ENCODE results near the gene NAALAD2.
"Not testable (repeated sequence)": the region's sequence is repeated elsewhere in the genome, so short reads cannot be mapped to it uniquely, and the experiment has no call there.

Gene NAALAD2

DNA sequence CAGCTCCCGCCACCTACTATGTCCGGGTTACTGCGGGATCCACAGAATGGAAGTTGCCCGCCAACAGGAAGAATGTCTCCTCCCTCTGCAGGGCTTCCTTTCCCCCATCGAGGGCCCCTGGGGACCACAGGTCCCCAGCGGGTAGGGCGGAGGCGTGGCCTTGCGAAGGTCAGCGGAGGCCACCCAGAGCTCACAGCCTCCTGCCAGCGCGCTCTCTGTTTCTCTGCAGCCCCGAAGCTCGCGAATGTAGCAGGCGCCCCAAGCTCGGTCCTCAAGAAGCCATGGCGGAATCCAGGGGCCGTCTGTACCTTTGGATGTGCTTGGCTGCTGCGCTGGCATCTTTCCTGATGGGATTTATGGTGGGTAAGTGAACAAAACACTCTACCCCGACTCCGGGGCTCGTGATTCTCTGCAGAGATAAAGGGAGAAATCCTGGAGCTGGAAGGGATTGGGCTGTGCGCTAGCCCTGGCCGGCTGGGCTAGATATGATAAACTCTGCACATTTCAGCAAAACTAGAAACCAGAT is at the start of gene NAALAD2:
NAALAD2 (plus strand) TSS at position 186 of the 526 bp plus-strand sequence; CDS start at position 282, 96 bp downstream.
- no peak for DNase-seq

DNA sequence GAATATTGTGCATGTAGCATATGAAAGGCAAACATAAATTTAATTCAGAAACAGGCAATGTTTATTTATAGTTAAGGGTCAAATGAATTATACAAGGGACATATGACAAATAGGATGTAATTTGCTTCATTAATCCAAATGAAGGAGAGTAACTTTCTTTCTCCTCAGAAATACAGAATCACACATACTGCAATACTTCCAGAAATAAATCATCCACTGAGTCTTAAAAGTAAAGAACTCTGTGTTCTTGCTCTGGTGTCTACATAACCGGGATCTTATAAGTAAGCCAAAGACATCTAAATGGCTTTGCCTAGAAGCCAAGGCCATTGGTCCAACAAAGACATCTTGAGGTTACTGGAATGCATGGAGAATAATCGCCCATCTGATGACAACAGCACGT is 48.8 kb upstream of the NAALAD2 start, which contains the start of gene UBTFL1:
UBTFL1 (plus strand) TSS at position 301 of the 400 bp plus-strand sequence; CDS start at position 301, 0 bp downstream.
- DNase-seq: not testable (repeated sequence)

DNA sequence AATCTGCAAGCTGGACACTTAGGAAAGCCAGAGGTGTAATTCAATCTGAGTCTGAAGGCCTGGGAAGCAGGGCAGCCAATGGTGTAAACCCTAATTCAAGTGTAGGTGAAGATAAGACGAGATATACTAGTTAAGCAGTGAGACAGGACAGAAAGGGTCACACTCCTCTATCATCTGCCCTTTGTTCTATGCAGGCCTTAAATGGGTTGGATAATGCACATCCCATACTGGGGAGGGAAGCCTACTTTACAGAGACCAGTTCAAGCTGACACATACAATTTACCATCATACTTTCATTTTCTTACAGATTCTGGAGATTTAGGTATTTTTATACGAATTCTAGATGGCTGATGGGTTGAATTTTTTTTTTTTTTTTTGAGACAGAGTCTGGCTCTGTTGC is 45.7 kb upstream of the NAALAD2 start:
- not testable (repeated sequence) for DNase-seq

DNA sequence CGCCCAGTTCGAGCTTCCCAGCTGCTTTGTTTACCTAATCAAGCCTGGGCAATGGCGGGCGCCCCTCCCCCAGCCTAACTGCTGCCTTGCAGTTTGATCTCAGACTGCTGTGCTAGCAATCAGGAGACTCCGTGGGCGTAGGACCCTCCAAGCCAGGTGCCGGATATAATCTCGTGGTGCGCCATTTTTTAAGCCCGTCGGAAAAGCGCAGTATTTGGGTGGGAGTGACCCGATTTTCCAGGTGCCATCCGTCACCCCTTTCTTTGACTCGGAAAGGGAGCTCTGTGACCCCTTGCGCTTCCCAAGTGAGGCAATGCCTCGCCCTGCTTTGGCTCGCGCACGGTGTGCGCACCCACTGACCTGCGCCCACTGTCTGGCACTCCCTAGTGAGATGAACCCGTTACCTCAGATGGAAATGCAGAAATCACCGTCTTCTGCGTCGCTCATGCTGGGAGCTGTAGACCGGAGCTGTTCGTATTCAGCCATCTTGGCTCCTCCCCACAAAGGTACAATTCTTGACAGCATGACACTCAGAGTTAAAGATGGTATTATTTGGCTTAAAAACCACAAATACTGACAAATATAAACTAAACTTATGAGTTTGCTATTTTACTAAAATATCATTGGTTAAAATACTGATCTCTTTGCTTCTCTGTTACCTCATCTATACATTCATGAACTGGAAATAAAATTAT is 39.1 kb upstream of the NAALAD2 start:
- not testable (repeated sequence) for DNase-seq

DNA sequence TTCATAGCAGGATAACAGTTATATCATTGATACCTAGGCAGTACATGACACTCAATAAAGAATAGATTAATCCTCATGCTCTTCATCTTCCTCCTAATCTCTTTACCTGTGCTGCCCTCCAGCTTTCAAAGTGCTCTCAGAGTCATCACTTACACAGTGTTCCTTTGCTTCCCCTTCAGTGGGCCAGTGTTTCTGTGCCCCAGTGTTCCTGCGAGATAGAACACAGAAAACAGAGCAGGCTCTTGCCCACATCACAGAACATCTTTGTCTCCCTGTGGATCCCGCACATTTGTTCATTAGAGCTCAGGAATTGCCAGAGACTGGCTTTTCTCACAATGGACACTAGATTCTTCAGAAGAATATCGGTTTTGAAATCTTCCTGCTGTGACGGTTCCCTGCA is 36.2 kb upstream of the NAALAD2 start:
- not testable (repeated sequence) for DNase-seq

DNA sequence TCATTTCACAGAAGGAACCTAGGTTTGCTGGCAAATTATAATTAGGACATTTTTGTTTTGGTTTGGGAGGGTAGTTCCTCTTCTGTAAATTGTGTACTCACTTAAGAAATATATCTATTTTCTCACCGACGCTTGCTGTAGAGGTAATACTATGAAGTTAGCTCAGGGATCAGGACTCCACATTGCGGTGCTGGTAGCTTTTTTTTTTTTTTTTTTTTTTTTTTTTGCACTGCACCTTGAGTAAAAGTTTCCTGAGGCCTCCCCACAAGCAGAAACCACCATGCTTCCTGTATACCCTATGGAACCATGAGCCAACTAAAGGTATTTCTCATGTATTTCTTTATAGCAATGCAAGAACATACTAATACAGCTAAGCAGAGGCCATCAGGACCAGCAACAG is 34.0 kb upstream of the NAALAD2 start:
- no peak for DNase-seq

DNA sequence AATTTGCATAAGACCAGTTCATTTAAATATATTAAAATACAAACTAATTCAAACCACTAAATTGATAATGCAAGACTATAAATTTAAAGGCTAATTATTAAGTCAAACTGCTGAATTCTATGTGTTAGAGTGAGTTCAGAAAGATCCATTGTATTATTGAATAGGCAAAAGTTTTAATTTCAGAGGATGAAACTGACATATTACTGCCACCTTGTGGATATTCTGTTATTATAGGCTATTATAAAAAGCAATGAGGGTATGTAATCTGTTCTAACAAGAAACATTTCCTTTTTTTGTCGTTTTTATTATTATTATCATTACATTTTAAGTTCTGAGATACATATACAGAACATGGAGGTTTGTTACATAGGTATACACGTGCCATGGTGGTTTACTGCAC is 20.9 kb upstream of the NAALAD2 start:
- peak; percentile 22 for DNase-seq

DNA sequence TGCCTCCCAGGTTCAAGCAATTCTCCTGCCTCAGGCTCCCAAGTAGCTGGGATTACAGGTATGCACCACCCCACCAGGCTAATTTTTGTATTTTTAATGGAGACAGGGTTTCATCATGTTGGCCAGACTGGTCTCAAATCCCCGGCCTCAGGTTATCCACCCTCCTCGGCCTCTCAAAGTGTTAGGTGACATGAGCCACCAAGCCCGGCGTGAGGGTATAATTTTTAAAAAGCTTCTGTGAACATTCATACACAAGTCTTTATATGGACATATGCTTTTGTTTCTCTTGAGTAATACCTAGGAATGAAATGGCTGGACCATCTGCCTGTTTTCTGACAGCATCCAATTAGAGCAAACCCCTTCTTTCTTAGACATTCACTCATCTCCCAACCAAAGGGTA is 14.3 kb upstream of the NAALAD2 start:
- no peak for DNase-seq

DNA sequence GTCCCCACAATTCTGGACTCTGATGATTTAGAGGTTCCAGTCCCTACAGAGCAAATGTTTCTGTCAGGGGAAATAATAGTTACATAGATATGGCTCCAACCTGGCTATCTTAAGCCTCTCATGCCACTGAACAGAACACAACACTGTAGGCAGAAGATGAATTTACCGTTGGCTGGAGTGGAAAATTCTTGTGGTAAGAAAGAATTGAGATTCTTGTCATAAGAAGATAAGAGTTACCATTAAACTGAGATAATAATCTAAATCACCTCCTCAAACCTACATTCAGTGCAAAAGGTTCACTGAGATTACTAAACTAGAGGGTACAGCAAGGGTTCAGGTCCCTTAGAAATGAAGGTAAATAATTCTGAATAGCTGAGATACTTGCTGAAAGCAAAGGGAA is 10.1 kb upstream of the NAALAD2 start:
- DNase-seq: no peak

DNA sequence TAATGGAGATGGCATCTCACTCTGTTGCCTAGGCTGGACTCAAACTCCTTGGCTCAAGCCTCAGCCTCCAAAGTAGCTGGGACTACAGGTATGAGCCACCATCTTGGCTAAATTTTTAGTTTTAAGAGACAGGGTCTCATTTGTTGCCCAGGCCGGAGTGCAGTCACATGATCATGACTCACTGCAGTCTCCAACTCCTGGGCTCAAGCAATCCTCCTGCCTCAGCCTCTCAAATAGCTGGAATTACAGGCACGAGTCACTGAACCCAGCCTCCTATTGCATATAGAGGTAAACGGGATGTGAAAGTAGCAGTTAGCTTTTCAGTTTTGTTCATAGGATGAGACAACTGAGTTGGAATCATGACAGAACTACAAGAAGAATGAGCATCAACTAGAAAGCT is 9.5 kb upstream of the NAALAD2 start:
- no peak for DNase-seq

DNA sequence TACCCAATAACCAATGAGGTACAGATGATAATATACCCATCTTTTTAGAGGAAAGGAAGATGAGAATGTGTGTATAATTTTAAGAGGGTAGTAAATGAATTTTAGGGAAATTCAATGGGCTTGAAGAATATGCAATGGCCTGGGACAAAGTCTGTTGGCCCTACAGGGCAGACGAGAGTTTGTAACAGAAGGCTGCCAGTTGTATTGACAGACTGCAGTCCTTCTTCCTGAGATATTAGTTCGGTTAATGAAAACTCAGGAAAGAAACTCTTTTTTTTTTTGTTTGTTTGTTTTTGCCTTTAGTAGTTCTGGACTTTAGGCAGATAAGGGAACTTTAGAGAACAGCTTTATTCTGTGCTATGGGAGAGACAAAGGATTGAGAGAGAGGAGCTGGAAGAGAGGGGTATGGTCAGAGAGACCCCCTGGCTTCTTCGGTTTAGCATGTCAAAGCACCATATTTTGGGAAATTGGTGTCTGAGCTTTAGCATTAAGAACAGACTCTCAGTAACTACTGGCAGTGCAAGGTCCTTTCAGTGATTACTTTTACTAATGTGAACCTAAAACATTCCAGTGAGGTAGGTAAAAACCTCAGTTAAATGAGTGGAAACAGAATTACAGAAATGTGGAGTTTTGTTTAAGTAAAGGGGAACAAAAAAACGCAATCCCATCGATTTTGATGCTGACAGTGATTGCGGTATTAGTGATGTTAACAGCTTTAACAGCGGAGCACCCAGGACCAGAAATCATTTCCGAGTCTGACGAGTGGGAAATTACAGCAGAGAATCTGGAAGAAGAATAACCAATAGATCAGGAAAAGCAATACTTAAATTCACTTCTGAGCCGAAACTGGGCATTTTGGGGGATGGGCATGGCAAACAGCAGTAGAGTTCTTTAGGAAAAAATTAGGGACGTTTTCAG is 644 bp upstream of the NAALAD2 start:
- DNase-seq: no peak

DNA sequence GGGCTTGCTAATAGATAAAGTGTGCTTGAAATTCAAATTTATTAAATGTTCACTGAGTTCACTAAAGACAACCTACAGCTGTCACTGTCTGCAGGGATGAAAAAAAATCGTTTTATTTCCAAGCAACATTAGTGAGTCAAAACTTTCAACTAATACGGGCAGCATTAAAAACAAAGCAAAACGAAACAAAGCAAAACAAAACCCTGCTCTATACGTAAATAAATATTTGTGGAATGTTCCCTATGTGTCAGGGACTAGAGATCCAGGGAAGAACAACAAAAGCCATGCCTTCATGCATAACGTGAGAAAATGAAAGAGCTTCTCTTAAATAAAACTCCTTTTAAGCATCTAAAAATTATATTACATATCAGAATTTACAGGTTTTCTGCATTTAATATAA is 553 bp downstream of the NAALAD2 start:
- DNase-seq: no peak

DNA sequence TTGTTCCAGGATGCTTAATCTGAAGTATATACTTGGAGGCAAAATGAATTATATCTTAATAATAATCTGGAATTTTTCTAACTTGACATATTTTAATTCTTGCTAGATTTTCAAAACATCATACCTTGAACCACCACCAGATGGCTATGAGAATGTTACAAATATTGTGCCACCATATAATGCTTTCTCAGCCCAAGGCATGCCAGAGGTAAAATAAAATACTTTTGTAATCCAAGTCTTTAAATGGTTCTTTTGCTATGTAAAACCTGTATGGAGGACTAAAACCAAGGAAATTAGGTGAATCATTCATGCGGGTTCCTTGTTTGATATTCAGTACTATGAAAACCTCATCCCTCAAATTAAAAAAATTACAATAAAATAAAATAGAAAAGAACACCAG is 14.4 kb downstream of the NAALAD2 start:
- no peak for DNase-seq

DNA sequence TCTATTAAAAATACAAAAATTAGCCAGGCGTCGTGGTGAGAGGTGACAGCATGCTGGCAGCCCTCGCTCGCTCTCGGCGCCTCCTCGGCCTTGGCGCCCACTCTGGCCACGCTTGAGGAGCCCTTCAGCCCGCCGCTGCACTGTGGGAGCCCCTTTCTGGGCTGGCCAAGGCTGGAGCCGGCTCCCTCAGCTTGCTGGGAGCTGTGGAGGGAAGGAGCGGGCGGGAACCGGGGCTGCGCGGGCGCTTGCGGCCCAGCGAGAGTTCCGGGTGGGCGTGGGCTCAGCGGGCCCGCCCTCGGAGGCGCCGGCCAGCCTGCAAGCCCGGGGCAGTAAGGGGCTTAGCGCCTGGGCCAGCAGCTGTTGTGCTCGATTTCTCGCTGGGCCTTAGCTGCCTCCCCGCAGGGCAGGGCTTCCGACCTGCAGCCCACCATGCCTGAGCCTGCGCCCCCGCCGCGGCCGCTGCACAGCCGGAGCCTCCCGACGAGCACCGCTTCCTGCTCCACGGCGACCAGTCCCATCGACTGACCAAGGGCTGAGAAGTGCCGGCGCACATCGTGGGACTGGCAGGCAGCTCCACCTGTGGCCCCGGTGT is 32.6 kb downstream of the NAALAD2 start:
- not testable (repeated sequence) for DNase-seq

DNA sequence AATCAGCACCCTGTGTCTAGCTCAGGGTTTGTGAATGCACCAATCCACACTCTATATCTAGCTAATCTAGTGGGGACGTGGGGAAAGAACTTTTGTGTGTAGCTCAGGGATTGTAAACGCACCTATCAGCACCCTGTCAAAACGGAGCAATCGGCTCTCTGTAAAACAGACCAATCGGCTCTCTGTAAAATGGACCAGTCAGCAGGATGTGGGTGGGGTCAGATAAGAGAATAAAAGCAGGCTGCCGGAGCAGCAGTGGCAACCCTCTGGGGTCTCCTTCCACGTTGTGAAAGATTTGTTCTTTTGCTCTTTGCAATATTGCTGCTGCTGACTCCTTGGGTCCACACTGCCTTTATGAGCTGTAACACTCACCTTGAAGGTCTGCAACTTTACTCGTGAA is 33.2 kb downstream of the NAALAD2 start:
- not testable (repeated sequence) for DNase-seq

DNA sequence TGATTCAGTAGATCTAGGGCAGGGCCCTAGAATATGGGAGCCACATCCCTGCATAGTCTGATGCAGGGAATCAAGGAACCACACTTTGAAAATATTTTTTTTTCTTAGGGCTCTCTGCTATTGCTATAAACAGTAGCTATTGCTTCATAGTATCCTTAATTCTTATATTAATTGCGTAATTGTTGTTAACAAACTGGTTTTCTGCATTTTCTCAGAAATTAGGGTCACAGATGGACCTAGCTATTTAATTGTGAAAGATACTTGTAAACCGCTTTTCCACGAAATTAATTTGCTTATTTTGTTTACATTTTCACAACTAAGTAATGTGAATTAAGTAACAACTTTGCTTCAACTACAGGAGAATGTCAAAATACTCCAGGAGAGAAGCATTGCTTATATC is 34.1 kb downstream of the NAALAD2 start:
- DNase-seq: no peak

DNA sequence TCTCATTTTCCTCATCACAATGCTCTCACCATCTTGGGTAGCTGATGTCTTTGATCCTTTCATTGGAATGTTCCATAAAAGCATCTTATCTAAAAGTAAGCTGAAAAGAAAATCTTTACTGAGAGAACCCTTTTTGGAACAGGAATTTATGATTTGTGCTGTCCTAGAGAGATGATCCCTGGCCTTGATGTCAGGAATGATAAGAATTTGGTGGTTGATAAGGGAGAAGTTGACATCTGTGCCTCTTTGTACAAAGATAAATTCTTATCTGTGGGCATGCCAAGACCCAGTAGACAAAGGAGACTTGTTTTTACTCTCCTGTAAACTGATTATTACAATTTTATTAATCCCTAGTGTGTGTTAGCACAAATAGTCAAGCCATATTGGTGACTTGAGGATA is 36.9 kb downstream of the NAALAD2 start:
- no peak for DNase-seq

DNA sequence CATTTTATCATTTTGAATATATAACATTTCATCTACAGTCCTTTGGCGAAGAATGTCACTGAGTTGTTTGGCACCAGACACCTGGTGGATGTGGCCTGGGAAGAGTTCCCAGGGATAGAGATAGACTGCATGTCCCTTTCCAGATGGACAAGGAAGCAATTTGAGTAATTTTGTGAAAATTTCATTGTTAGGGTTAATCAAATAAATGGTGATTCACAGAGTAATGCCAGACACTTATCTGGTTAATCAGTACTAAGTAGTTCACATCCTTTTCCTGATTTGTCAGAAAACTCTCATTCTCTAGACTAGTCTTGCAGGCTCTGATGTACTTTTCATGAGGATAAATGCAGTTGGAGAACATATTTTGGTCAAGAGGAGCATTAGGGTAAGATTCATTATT is 41.6 kb downstream of the NAALAD2 start:
- no peak for DNase-seq

DNA sequence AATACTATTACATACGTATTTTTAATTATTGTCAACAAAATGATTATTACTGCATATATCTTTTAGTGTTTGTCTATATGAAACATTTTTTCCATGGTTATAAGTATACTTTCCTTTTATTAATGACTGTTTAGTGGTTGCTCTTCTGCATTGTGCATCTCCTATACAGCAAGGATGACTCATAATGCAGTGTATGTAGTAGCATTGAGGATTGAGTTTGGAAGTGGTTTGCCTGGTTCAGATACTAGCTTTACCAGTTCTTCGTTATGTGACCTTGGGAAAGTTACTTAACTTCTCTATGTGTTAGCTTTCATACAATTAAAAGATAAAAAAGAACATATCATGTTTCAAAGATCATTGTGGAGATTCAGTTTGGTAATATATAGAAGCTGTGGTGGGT is 44.3 kb downstream of the NAALAD2 start:
- no peak for DNase-seq

DNA sequence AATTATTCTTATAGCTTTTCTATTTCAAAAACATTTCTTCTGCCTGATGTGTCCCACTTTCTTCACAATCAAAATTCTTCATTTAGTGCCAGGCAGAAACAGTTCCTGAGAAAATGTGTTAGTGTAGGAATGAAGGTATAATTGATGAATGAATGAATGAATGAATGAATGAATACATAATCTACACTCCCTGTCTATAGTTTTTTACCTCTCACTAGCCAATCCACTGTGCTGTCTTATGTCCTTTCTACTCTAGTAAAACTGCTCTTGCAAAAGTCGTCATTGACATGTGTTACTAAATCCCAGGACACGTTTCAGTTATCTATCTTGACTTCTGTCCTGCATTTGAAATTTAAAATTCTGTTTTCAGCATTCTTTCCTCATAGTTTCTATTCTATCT is 45.5 kb downstream of the NAALAD2 start:
- DNase-seq: no peak

DNA sequence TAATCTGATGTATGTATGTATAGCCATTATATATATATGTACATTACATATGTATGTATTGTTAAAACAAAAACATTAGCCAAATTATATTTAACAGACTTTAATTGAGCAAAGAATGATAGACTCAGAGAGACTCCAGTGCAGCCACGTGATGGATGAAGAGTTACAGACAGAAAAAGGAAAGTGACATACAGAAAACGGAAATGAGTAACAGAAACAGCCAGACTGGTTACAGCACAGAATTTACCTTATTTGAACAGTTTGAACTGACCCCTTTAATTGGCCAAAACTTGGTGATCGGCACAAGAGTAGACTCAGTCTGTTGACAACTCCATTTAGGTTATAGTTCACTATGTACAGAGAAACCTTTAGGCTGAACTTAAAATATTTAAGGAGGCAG is 53.4 kb downstream of the NAALAD2 start:
- no peak for DNase-seq

DNA sequence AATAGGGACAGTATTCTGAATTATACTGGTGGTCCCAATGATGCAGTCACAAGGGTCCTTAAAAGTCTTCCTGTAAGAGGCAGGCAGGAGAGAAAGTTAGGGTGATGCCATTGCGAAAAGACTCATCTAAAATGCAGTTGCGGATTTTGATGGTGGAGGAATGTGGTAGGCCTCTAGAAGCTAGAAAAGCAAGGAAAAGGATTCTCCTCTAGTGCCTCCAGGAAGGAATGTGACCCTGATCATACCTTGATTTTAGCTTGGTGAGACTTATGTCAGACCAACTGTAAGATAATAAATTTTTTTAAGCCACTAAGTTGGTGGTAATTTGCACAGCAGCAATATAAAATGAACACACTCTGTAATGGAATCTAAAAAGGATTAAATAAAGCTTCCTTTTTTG is 54.5 kb downstream of the NAALAD2 start:
- DNase-seq: no peak

DNA sequence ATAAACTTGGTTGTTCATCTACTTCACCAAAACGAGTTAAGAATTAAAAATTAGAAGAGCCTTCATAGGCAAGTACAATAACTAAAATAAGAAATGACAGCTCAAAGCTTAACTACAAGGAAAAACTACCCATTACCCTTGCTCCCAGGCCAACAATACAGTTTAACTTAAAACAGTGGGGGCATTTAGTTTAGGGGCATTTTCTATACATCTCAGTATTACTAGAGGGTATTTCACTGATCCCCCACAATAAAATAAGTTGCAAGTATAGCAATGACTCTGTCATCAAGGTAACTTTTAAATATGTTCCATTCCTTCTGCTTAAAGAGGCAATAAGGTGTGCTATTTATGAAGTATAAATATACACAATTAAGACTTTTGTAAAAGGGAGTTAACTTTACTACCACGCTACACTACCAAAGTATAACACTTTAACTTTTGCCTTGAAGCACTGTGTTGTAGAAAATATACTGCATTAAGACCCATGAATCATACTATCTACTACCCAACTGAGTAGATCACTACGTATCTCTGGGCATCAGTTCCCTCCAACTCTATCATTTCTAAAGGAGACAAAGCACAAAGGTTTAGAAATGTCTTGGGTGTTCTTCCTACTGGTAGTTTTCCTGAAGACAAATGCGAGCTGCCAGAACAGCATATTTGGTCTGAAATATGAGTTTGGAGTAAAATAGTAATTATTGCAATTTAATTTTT is 58.6 kb downstream of the NAALAD2 start:
- DNase-seq: no peak
